ENCODE results near the gene PSMD11. TPM values are rescaled to one million over a fixed set of nuclear protein-coding genes. Genes with fewer than 3 reads are reported as not detected.
A peak's percentile ranks its signal among the peaks of the same experiment; 100 is the strongest.

Gene PSMD11
- total and polyA plus RNA-seq, 10 donors, result 28.0 to 84.8 (median 47.3) TPM

GRCh38 chr17:32483451-32484019, 39.2 kb downstream of the PSMD11 start:
- 23 to 46% (median 41%) methylated on average over 5 to 7 of the region's 7 CpGs for WGBS, 5 donors
- intact Hi-C loops (cut with DNase I; ENCODE audit: low total_unique reads), result loop anchor here (5.0 kb wide), 1 partner anchor 129 kb away; no protein-coding TSS in a partner anchor
- H3K4me1 ChIP-seq, result peaks cover 8 to 48% (median 33%) of the 10 kb centered on the region in 6 donors
- no peaks in the 10 kb centered on the region for H3K9me3 ChIP-seq
- no peak overlapping the region for H3K4me3 ChIP-seq
- DNase-seq, result peak; percentile 84
- no peaks in the 10 kb centered on the region for H3K27me3 ChIP-seq (replicated peaks in 1 of 7)
- peak overlapping the region; percentile 8 to 88 (median 68) for H3K27ac ChIP-seq
- TF ChIP-seq, protein P1, sequence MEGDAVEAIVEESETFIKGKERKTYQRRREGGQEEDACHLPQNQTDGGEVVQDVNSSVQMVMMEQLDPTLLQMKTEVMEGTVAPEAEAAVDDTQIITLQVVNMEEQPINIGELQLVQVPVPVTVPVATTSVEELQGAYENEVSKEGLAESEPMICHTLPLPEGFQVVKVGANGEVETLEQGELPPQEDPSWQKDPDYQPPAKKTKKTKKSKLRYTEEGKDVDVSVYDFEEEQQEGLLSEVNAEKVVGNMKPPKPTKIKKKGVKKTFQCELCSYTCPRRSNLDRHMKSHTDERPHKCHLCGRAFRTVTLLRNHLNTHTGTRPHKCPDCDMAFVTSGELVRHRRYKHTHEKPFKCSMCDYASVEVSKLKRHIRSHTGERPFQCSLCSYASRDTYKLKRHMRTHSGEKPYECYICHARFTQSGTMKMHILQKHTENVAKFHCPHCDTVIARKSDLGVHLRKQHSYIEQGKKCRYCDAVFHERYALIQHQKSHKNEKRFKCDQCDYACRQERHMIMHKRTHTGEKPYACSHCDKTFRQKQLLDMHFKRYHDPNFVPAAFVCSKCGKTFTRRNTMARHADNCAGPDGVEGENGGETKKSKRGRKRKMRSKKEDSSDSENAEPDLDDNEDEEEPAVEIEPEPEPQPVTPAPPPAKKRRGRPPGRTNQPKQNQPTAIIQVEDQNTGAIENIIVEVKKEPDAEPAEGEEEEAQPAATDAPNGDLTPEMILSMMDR (IDR thresholded peaks at IDR 0.05 in 8 of 11, conservative IDR thresholded peaks at IDR 0.05 in 3 of 11), result peak; percentile 51 to 87 (median 69)
- peak; percentile 69 to 78 (median 71) for TF ChIP-seq POLR2AphosphoS5 (IDR thresholded peaks at IDR 0.05)
- TF ChIP-seq POLR2A (IDR thresholded peaks at IDR 0.05), result no peak
- H3K36me3 ChIP-seq, result peaks cover 0 to 59% (median 46%) of the 10 kb centered on the region in 6 donors

DNA sequence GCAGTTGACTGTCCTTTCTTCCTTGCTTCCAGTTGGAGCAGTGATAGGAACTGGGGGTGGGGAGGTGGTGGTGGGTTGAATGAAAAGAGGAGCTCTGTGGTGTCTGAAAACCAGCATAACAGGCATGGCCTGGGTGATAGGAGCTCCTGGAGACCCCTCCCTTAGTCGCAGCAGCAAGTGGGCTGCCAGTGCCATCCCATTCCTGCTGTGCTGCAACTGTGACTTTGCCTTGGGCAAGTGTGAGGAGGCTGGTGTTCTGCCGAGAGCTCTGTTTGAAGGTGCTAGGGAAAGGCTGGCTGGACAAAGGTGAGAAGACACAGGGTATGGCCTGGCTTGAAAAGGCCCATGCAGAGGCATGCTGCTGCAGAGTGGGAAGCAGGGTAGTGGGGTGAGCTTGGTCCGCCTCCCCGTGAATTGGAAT, 39.7 kb downstream of the PSMD11 start:
- peaks cover 8 to 53% (median 38%) of the 10 kb centered on the region in 6 donors for H3K4me1 ChIP-seq
- DNase-seq, result peak; percentile 63
- intact Hi-C loops (cut with DNase I; ENCODE audit: low total_unique reads), result loop anchor here (5.0 kb wide), 1 partner anchor 128 kb away; no protein-coding TSS in a partner anchor
- 77 to 87% (median 86%) methylated on average over 4 of the region's 4 CpGs for WGBS, 5 donors
- H3K4me3 ChIP-seq, result no peak overlapping the region
- H3K9me3 ChIP-seq, result no peaks in the 10 kb centered on the region
- H3K27me3 ChIP-seq (replicated peaks in 1 of 7), result no peaks in the 10 kb centered on the region
- peak overlapping the region; percentile 8 to 88 (median 68) for H3K27ac ChIP-seq
- TF ChIP-seq, protein P1 (IDR thresholded peaks at IDR 0.05 in 8 of 11, conservative IDR thresholded peaks at IDR 0.05 in 3 of 11), result no peak
- TF ChIP-seq POLR2A (IDR thresholded peaks at IDR 0.05) (no peak), POLR2AphosphoS5 (IDR thresholded peaks at IDR 0.05) (no peak)
- H3K36me3 ChIP-seq, result peaks cover 0 to 59% (median 43%) of the 10 kb centered on the region in 6 donors

- Histone ChIP-seq H3K9me3 (no peaks in the 10 kb centered on the region), H3K27me3 (replicated peaks in 1 of 7) (no peaks in the 10 kb centered on the region), H3K27ac (peak overlapping the region in 4 of 8 donors; percentile 67 to 88 (median 75)), H3K36me3 (peaks cover 0 to 59% (median 38%) of the 10 kb centered on the region in 6 donors), H3K4me3 (no peak overlapping the region), H3K4me1 (peaks cover 8 to 59% (median 43%) of the 10 kb centered on the region in 6 donors)
- DNase-seq, result peak; percentile 72
- TF ChIP-seq POLR2AphosphoS5 (IDR thresholded peaks at IDR 0.05) (no peak), POLR2A (IDR thresholded peaks at IDR 0.05) (no peak)
- TF ChIP-seq, protein P1 (IDR thresholded peaks at IDR 0.05 in 8 of 11, conservative IDR thresholded peaks at IDR 0.05 in 3 of 11), result no peak
- intact Hi-C loops (cut with DNase I; ENCODE audit: low total_unique reads), result loop anchor here (5.0 kb wide), 2 partner anchors 128 to 268 kb away; no protein-coding TSS in a partner anchor
- 80 to 88% (median 87%) methylated on average over 11 of the region's 11 CpGs for WGBS, 5 donors
These were observed 40.3 kb downstream of the PSMD11 start for GRCh38 chr17:32484628-32485027.

All from spleen (tissue), 11 donors.